GM11168 (cell line): ENCODE results near the gene FARP1.
"Not testable (repeated sequence)": the region's sequence is repeated elsewhere in the genome, so short reads cannot be mapped to it uniquely, and the experiment has no call there.

ENCODE experiments used
- in situ Hi-C: fragments of 300-500 bp; cut with MboI; formaldehyde crosslinking; loops from one replicate; pipeline ENCODE4 v1.12.0; 2022; ENCODE audit warnings: low sequenced_read_pairs; ENCODE audit not compliant: unreplicated experiment

Gene FARP1

GRCh38 chr13:98406427-98406826, 263.5 kb downstream of the FARP1 start:
- in situ Hi-C loops: no loop called here

- in situ Hi-C loops: no loop called here
Observed at GRCh38 chr13:98406971-98407370, 264.1 kb downstream of the FARP1 start.

GRCh38 chr13:98407575-98407974, 264.7 kb downstream of the FARP1 start:
- in situ Hi-C loops: no loop called here

GRCh38 chr13:98409281-98409680, 266.4 kb downstream of the FARP1 start:
- in situ Hi-C loops: no loop called here

GRCh38 chr13:98410612-98411011, 267.7 kb downstream of the FARP1 start:
- in situ Hi-C loops: no loop called here

- in situ Hi-C loops: no loop called here
Observed at GRCh38 chr13:98411013-98411412, 268.1 kb downstream of the FARP1 start.

- in situ Hi-C loops: no loop called here
Observed at GRCh38 chr13:98411617-98412265, 268.8 kb downstream of the FARP1 start.

- in situ Hi-C loops: not testable (repeated sequence)
Observed at GRCh38 chr13:98413278-98413677, 270.4 kb downstream of the FARP1 start.

- in situ Hi-C loops: no loop called here
Observed at GRCh38 chr13:98413796-98414195, 270.9 kb downstream of the FARP1 start.

- in situ Hi-C loops: no loop called here
Observed at GRCh38 chr13:98415326-98416070, 272.6 kb downstream of the FARP1 start.

GRCh38 chr13:98416408-98416807, 273.5 kb downstream of the FARP1 start:
- in situ Hi-C loops: no loop called here

- in situ Hi-C loops: no loop called here
Observed at GRCh38 chr13:98419786-98420553, 277.1 kb downstream of the FARP1 start.

- in situ Hi-C loops: no loop called here
Observed at GRCh38 chr13:98420554-98421175, 277.8 kb downstream of the FARP1 start.

GRCh38 chr13:98422046-98422445, 279.2 kb downstream of the FARP1 start:
- in situ Hi-C loops: no loop called here

- in situ Hi-C loops: no loop called here
Observed at GRCh38 chr13:98423417-98423816, 280.5 kb downstream of the FARP1 start.

- in situ Hi-C loops: no loop called here
Observed at GRCh38 chr13:98427331-98427995, 284.6 kb downstream of the FARP1 start.

- in situ Hi-C loops: no loop called here
Observed at GRCh38 chr13:98428256-98428966, 285.5 kb downstream of the FARP1 start.

GRCh38 chr13:98429081-98429480, 286.2 kb downstream of the FARP1 start:
- in situ Hi-C loops: no loop called here

- in situ Hi-C loops: no loop called here
Observed at GRCh38 chr13:98429531-98429930, 286.6 kb downstream of the FARP1 start.
